Left ventricle myocardium inferior (tissue), 1 donor: ENCODE results near the gene ABHD16A. TPM values are rescaled to one million over a fixed set of nuclear protein-coding genes. Genes with fewer than 3 reads are reported as not detected.

Source experiments
- DNase-seq: peaks from one replicate; pipeline ENCODE4 v3.0.0-alpha.2; 2020
- H3K27ac ChIP-seq: fragments of 200-600 bp; replicated peaks from 2 replicates; pipeline ENCODE4 v1.8.0; 2021
- H3K27me3 ChIP-seq: fragments of 200-600 bp; 2 replicates; pipeline ENCODE4 v1.8.0; 2021; ENCODE audit warnings: low read depth
- H3K36me3 ChIP-seq: fragments of 200-600 bp; 2 replicates; pipeline ENCODE4 v1.8.0; 2021
- H3K4me1 ChIP-seq: fragments of 200-600 bp; 2 replicates; pipeline ENCODE4 v1.8.0; 2021
- H3K4me3 ChIP-seq: fragments of 200-600 bp; 2 replicates; pipeline ENCODE4 v1.8.0; 2021; ENCODE audit warnings: mild to moderate bottlenecking, moderate library complexity
- H3K9me3 ChIP-seq: fragments of 200-600 bp; replicated peaks from 2 replicates; pipeline ENCODE4 v1.8.0; 2021
- CTCF ChIP-seq: fragments of 200-600 bp; IDR thresholded peaks from 2 replicates; pipeline ENCODE4 v1.8.0; 2021; ENCODE audit warnings: antibody characterized with exemption, mild to moderate bottlenecking, borderline replicate concordance
- intact Hi-C: fragments of 100-400 bp; cut with micrococcal nuclease; formaldehyde crosslinking; loops from one replicate; pipeline ENCODE4 v1.11.0; 2022
- long read RNA-seq: library from polyadenylated mRNA; unstranded; transcript quantifications from one replicate; pipeline ENCODE4 v2.0.0, GENCODE V29; 2021
- total RNA-seq: library from RNA; stranded (reverse); fragmentation: NEBNext Ultra II Directional; extraction: Animal tissue kit (Norgen Biotek cat#: 25700); gene quantifications from one replicate; pipeline ENCODE4 v1.2.1, GENCODE V29; 2021
- donor health status: DM: no; HTN: yes; CAD: no; lungs with severe emphysema.

The ABHD16A gene
- total RNA-seq: 29.6 TPM
- long read RNA-seq, transcript ABHD16A-201 (20 exons, 2,103 nt): major isoform, 67 of 69 reads
- long read RNA-seq, partial matches to known transcripts: 0 of 69 reads
- long read RNA-seq, other reads (novel, unspliced or antisense): 1 of 69 reads

GRCh38 chr6:31702819-31703716, at the start of gene ABHD16A:
Gene ABHD16A (minus strand): TSS chr6:31703324. CDS start chr6:31703281, 43 bp downstream.
- H3K4me3 ChIP-seq: peak within 1 kb of the TSS; percentile 90
- intact Hi-C loops: no loop called here
- peaks cover 43% of the 10 kb centered on the region for H3K4me1 ChIP-seq
- H3K27me3 ChIP-seq: no peaks in the 10 kb centered on the region
- peak; percentile 24 for TF ChIP-seq CTCF
- H3K9me3 ChIP-seq: no peaks in the 10 kb centered on the region
- peaks cover 19% of the 10 kb centered on the region for H3K36me3 ChIP-seq
- peak; percentile 99 for DNase-seq
- peak within 1 kb of the TSS; percentile 99 for H3K27ac ChIP-seq

DNA sequence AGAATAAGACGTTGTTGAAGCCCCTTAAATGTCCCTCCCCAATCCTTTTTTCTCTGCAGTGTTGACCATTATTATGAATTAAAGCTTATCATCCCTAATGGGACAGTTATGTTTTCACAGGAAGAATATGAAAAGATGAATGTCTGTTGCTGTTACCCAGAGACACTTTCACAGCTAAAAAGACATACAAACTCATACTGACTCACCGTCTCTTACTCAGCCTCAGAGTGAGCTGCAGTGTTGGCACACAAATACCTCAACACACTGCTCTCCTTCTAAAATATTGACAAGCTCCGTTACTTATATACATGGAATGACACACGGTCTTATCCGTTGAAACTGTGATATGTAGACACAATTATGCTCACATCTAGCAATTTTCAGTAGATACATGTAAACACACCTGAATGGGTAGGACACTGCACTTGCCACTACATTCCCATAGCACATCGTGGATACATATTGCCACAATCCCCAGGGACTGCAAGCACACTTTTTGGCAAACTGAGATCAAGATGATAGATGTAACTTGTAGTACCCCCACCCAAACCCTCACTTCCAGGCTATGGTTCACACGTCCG, 49.7 kb upstream of the ABHD16A start:
- Histone ChIP-seq H3K4me1 (no peaks in the 10 kb centered on the region), H3K4me3 (no peak overlapping the region), H3K27ac (no peak overlapping the region), H3K36me3 (no peaks in the 10 kb centered on the region), H3K9me3 (no peaks in the 10 kb centered on the region), H3K27me3 (no peaks in the 10 kb centered on the region)
- no peak for DNase-seq
- no peak for TF ChIP-seq CTCF
- intact Hi-C loops: no loop called here

DNA sequence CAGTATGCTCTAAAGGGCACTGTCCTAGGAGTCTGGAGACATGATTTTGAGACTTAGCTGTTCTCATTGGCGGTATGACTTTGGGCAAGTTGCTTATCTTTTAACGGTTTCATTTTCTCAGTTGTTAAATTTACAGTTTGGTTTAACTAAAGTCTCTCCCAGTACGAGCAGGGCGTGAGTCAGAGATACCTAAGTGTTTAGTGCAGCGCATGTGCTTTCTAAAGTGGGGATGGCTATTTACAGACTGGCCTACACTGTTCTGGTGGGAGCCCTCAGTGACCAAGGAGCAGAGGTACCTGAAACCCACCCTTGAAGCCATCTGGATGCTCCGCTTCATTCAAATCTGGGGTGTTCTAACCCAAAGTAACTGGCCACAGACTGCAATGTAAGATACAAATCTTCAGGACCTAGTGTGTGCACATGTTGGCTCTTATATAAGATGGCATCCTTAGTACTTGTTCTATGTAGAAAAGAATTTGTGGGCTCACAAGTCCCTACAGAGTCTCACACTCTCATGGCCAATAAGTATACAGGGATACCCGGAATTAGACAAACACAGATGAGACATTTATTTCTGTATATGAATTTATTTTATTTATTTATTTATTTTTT, 47.4 kb upstream of the ABHD16A start:
- Histone ChIP-seq H3K4me3 (no peak overlapping the region), H3K4me1 (no peaks in the 10 kb centered on the region), H3K27me3 (no peaks in the 10 kb centered on the region), H3K9me3 (no peaks in the 10 kb centered on the region), H3K36me3 (no peaks in the 10 kb centered on the region), H3K27ac (no peak overlapping the region)
- TF ChIP-seq CTCF: no peak
- intact Hi-C loops: no loop called here
- DNase-seq: no peak

GRCh38 chr6:31749301-31750036, 46.3 kb upstream of the ABHD16A start:
- intact Hi-C loops: no loop called here
- DNase-seq: no peak
- Histone ChIP-seq H3K27me3 (no peaks in the 10 kb centered on the region), H3K27ac (no peak overlapping the region), H3K4me1 (no peaks in the 10 kb centered on the region), H3K9me3 (no peaks in the 10 kb centered on the region), H3K36me3 (no peaks in the 10 kb centered on the region), H3K4me3 (no peak overlapping the region)
- TF ChIP-seq CTCF: no peak

GRCh38 chr6:31744422-31744821, 41.3 kb upstream of the ABHD16A start:
- Histone ChIP-seq H3K27ac (no peak overlapping the region), H3K4me3 (no peak overlapping the region), H3K4me1 (peaks cover 12% of the 10 kb centered on the region), H3K36me3 (no peaks in the 10 kb centered on the region), H3K9me3 (no peaks in the 10 kb centered on the region), H3K27me3 (no peaks in the 10 kb centered on the region)
- intact Hi-C loops: no loop called here
- no peak for TF ChIP-seq CTCF
- DNase-seq: no peak
